ENCODE measurements around the gene PCGF1.

The PCGF1 gene

DNA sequence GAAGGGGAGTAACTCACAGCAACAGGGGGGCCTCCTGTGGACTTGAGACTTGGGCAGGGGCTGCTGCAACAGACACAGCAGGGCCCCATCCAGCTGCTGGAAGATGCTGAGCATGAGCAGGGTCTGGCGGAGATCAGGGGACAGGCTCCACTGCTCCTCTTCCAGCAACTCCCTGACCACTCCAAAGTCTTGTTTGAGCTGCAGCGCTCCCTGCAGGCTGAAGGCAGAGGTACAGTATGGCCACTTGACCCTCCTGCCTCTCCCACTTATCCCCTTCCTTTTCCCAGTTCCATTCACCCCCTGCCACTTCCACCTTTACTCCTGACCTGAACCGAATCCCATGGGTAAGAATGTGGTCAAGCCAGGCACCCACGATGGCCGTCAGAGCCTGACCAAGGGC is 32.6 kb downstream of the PCGF1 start:
- Histone ChIP-seq H3K4me3 (ENCODE audit: severe bottlenecking) (no peak overlapping the region), H3K36me3 (ENCODE audit: low read depth) (peaks cover 35% of the 10 kb centered on the region), H3K4me1 (ENCODE audit: insufficient read depth, poor library complexity, severe bottlenecking) (peaks cover 3% of the 10 kb centered on the region), H3K27me3 (ENCODE audit: insufficient read depth, poor library complexity, severe bottlenecking) (no peaks in the 10 kb centered on the region), H3K9me3 (ENCODE audit: severe bottlenecking) (no peaks in the 10 kb centered on the region), H3K27ac (ENCODE audit: poor library complexity, severe bottlenecking) (no peak overlapping the region)
- TF ChIP-seq, protein P1, sequence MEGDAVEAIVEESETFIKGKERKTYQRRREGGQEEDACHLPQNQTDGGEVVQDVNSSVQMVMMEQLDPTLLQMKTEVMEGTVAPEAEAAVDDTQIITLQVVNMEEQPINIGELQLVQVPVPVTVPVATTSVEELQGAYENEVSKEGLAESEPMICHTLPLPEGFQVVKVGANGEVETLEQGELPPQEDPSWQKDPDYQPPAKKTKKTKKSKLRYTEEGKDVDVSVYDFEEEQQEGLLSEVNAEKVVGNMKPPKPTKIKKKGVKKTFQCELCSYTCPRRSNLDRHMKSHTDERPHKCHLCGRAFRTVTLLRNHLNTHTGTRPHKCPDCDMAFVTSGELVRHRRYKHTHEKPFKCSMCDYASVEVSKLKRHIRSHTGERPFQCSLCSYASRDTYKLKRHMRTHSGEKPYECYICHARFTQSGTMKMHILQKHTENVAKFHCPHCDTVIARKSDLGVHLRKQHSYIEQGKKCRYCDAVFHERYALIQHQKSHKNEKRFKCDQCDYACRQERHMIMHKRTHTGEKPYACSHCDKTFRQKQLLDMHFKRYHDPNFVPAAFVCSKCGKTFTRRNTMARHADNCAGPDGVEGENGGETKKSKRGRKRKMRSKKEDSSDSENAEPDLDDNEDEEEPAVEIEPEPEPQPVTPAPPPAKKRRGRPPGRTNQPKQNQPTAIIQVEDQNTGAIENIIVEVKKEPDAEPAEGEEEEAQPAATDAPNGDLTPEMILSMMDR (IDR thresholded peaks at IDR 0.05; ENCODE audit: poor library complexity, severe bottlenecking): no peak
- ATAC-seq (ENCODE audit: low read depth) (no peak), DNase-seq (ENCODE audit: low spot score) (no peak)

DNA sequence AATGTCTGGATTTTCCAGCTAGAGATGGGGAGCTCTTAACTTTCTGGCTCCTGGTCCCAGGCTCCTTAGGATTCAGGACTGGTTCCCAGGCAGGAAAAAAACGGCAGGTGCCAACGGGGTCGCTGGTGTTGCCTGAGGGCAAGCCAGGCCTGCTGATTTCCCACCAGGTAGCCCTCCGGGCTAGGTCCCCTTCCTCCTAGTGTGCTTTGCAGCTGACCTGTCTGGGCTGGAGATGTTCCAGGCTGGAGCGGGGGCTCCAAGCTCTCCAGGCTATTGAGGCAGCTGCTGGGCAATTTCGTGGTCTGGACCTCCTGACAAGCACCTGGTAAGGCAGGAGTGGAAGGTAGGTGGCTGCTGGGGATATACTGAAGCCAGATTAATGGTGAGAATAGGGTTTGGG is 33.0 kb downstream of the PCGF1 start:
- Histone ChIP-seq H3K4me1 (ENCODE audit: insufficient read depth, poor library complexity, severe bottlenecking) (peaks cover 3% of the 10 kb centered on the region), H3K9me3 (ENCODE audit: severe bottlenecking) (no peaks in the 10 kb centered on the region), H3K27me3 (ENCODE audit: insufficient read depth, poor library complexity, severe bottlenecking) (no peaks in the 10 kb centered on the region), H3K4me3 (ENCODE audit: severe bottlenecking) (no peak overlapping the region), H3K36me3 (ENCODE audit: low read depth) (peaks cover 31% of the 10 kb centered on the region), H3K27ac (ENCODE audit: poor library complexity, severe bottlenecking) (no peak overlapping the region)
- ATAC-seq (ENCODE audit: low read depth) (no peak), DNase-seq (ENCODE audit: low spot score) (no peak)
- TF ChIP-seq, protein P1 (IDR thresholded peaks at IDR 0.05; ENCODE audit: poor library complexity, severe bottlenecking): no peak

DNA sequence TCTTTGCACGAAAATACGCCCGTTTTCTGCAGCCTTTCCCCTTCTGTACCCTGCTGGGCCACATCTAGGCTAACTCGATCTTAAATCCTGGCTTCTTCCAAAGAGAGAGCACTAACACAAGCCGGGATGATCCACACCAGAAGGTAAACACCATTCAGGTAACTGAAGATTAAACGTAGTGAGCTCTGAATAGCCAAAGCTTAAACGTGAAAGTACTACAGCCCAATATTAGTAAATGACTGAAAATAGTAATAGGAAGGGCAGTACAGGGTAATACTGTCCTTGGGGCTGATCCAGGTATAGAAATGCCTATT is 34.6 kb downstream of the PCGF1 start:
- peak overlapping the region; percentile 90 for H3K27ac ChIP-seq (ENCODE audit: poor library complexity, severe bottlenecking)
- peaks cover 3% of the 10 kb centered on the region for H3K4me1 ChIP-seq (ENCODE audit: insufficient read depth, poor library complexity, severe bottlenecking)
- ATAC-seq (ENCODE audit: low read depth) (no peak; the same call in 1 of the 3 replicates), DNase-seq (ENCODE audit: low spot score) (no peak)
- H3K4me3 ChIP-seq (ENCODE audit: severe bottlenecking): peak overlapping the region; percentile 42
- no peaks in the 10 kb centered on the region for H3K27me3 ChIP-seq (ENCODE audit: insufficient read depth, poor library complexity, severe bottlenecking)
- TF ChIP-seq, protein P1 (IDR thresholded peaks at IDR 0.05; ENCODE audit: poor library complexity, severe bottlenecking): no peak
- no peaks in the 10 kb centered on the region for H3K9me3 ChIP-seq (ENCODE audit: severe bottlenecking)
- peaks cover 25% of the 10 kb centered on the region for H3K36me3 ChIP-seq (ENCODE audit: low read depth)

DNA sequence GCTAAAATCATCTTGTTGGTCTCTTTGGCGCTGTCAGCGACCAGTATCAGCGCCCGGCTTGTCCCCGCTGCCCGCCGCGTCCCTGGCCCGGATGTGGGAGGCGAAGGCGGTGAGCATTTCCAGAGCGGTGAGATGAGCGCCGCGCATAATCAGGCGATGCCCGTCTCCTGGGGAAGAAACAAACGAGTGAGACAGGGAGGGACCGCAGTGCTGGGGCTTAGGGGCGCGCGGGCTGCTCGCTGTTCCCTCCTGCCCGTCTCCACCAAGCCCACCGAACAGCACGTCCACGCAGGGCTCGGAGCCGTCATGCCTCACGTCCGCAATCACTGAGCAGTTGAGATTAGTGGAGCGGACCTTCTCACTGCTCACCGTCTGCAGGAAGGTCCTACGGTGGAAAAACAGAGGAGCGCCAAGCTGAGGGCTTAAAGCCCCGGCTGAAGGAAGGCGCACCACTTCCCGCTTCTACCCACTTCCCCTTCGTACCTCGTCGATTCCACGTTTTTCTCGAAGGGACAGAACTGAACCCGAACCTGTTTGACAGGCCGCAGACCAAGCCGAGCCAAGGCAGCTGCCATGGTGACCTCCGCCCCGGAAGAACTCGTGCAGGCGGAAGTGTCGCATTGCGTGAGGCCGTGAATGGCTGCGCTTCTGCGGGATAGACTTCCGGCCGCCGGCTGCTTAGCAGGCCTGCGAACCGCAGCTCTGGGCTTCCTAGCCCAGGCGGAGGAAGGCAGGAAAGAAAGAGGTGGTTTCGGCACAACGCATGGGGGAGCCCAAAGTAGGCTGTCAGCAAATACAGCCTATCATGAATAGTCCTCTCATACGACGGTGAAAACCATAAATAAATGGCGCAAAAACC is 35.2 kb downstream of the PCGF1 start, which contains the start of gene MRPL53:
Gene MRPL53, minus strand, starts transcription at position 595 of the 859 bp plus-strand sequence. Its CDS starts 20 bp downstream, at position 575.
- peak within 1 kb of the TSS; percentile 90 for H3K27ac ChIP-seq (ENCODE audit: poor library complexity, severe bottlenecking)
- H3K36me3 ChIP-seq (ENCODE audit: low read depth): peaks cover 21% of the 10 kb centered on the region
- ATAC-seq (ENCODE audit: low read depth) (peak; percentile 87), DNase-seq (ENCODE audit: low spot score) (peak; percentile 93)
- no peaks in the 10 kb centered on the region for H3K27me3 ChIP-seq (ENCODE audit: insufficient read depth, poor library complexity, severe bottlenecking)
- H3K4me3 ChIP-seq (ENCODE audit: severe bottlenecking): peak within 1 kb of the TSS; percentile 42
- no peaks in the 10 kb centered on the region for H3K9me3 ChIP-seq (ENCODE audit: severe bottlenecking)
- TF ChIP-seq, protein P1 (IDR thresholded peaks at IDR 0.05; ENCODE audit: poor library complexity, severe bottlenecking): no peak
- H3K4me1 ChIP-seq (ENCODE audit: insufficient read depth, poor library complexity, severe bottlenecking): peaks cover 3% of the 10 kb centered on the region

All from RWPE2 (cell line).